HG02759 (cell line): ENCODE measurements around the gene TMEM37.
A peak's percentile ranks its signal among the peaks of the same experiment; 100 is the strongest.

Experiments
- ATAC-seq: cut with Tn5 transposase; IDR thresholded peaks from one replicate; pipeline ENCODE4 v1.9.1; 2021; ENCODE audit warnings: mild to moderate bottlenecking, moderate library complexity; ENCODE audit not compliant: unreplicated experiment

Gene TMEM37

GRCh38 chr2:119476301-119477112 is 44.9 kb downstream of the TMEM37 start:
- ATAC-seq = peak; percentile 85

- ATAC-seq = no peak
Observed at GRCh38 chr2:119477113-119477505, 45.5 kb downstream of the TMEM37 start.

GRCh38 chr2:119478188-119478977 is 46.7 kb downstream of the TMEM37 start:
- ATAC-seq = no peak

GRCh38 chr2:119478978-119479295 is 47.3 kb downstream of the TMEM37 start:
- ATAC-seq = no peak

GRCh38 chr2:119480184-119480583 is 48.5 kb downstream of the TMEM37 start:
- ATAC-seq = no peak

- ATAC-seq = no peak
Observed at GRCh38 chr2:119480718-119481142, 49.1 kb downstream of the TMEM37 start.

GRCh38 chr2:119481501-119482455 is 50.1 kb downstream of the TMEM37 start:
- no peak for ATAC-seq

GRCh38 chr2:119482481-119483394 is 51.1 kb downstream of the TMEM37 start:
- no peak for ATAC-seq

- ATAC-seq = no peak
Observed at GRCh38 chr2:119483395-119483753, 51.7 kb downstream of the TMEM37 start.

- no peak for ATAC-seq
Observed at GRCh38 chr2:119483896-119484718, 52.5 kb downstream of the TMEM37 start.

GRCh38 chr2:119484834-119485233 is 53.2 kb downstream of the TMEM37 start:
- no peak for ATAC-seq

- ATAC-seq = no peak
Observed at GRCh38 chr2:119485336-119486110, 53.9 kb downstream of the TMEM37 start.

GRCh38 chr2:119486196-119486827 is 54.7 kb downstream of the TMEM37 start:
- ATAC-seq = no peak

- no peak for ATAC-seq
Observed at GRCh38 chr2:119486886-119487285, 55.2 kb downstream of the TMEM37 start.

- ATAC-seq = peak; percentile 90
Observed at GRCh38 chr2:119487434-119488244, 56.0 kb downstream of the TMEM37 start.
